HG03039 (cell line): ENCODE results near the gene MRPL52.

Source experiments
- ATAC-seq: cut with Tn5 transposase; IDR thresholded peaks from one replicate; pipeline ENCODE4 v1.9.1; 2021; ENCODE audit warnings: mild to moderate bottlenecking, moderate library complexity; ENCODE audit not compliant: unreplicated experiment

The MRPL52 gene

DNA sequence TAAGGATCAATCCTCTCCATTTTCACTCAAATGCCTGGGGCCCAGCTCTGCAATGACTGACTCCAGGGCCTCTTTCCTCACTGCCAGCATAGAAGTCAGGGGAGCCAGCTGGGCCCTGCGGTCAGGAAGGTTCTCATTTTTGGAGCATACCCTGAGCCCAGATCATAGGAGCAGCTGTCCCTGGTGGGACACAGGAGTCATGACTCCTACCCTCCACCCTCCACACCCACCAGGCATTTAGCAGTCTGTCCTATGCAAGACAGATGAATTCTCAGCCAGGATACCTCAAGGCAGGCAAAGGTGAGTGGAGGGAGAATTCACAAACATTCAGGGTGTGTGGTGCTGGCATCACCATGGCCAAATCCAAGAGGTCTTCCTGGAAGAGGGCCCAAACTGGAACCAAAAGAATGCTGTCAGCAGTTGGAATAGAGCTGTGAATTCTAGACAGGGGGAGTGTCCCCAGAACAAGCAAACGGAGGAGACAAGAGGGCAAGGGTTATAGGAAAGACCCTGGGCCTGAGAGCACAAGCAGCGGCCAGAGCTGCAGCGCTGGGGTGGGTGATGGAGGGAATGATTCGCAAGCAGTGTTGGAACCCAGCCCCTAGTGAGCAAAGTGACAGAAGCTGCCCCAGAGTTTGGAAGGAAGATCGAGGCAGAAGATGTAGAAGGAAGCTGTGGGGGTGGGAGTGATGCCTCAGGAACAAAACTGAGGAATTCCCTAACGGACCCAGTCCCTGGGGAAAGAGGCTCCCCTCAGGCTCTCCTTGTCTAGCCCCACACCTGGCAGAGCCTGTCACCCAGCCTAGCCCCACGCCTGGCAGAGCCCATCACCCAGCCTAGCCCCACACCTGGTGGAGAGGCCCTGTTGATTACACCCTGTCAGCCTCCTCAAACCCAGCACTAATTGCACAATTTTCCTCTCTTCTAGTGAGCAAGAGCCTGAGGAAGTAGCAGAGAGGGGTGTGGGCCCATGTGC lies 48.9 kb downstream of the MRPL52 start:
- no peak for ATAC-seq

DNA sequence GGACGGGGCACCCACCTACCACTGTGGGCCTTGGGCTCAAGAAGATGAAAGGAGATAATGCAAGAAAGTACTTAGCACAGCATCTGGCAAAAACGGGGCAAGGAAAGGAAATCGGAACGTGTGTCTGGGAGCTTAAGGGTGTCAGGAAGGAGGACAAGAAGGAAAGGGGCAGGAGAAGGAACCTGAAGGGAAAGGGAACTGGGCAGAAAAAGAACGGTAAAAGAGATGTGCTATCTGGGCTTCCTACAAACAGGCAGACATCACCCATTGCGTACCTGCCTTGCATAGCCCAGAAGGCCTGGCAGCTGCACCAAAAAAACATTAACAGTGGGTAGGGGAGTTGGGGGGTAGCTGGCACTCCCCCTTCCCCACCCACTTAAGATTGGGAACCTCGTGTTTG lies 52.4 kb downstream of the MRPL52 start:
- ATAC-seq = no peak

DNA sequence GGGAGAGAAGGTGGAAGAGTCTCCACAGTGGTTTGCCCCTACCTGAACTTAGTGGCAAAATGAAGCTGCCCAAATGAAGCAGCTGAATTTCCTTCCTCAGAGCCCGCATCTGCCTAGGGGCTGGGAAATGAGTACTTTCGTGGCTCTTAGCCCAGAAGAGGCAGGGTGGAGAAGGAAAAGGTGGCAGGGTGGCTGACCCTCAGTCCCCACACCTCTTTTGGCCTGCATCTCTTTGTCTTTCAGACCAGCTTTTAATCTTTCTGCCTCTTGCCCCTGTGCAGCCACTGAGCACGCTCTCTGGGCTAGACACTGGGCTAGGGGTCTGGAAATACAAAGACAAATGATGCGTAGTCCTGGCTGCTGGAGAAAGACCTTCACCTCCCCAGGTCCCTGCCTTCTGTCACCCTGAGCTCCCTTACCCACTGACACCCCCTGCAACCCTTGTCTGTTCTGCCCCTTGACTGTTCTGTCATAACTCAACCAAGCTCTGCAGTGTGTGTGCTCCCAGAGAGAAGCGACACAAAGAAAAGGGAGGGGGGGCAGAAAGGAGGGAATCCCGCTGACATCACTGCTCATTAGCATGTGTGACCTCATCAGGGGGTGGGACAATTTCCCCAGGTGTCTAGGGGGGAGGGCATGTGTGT lies 53.0 kb downstream of the MRPL52 start:
- ATAC-seq = no peak

DNA sequence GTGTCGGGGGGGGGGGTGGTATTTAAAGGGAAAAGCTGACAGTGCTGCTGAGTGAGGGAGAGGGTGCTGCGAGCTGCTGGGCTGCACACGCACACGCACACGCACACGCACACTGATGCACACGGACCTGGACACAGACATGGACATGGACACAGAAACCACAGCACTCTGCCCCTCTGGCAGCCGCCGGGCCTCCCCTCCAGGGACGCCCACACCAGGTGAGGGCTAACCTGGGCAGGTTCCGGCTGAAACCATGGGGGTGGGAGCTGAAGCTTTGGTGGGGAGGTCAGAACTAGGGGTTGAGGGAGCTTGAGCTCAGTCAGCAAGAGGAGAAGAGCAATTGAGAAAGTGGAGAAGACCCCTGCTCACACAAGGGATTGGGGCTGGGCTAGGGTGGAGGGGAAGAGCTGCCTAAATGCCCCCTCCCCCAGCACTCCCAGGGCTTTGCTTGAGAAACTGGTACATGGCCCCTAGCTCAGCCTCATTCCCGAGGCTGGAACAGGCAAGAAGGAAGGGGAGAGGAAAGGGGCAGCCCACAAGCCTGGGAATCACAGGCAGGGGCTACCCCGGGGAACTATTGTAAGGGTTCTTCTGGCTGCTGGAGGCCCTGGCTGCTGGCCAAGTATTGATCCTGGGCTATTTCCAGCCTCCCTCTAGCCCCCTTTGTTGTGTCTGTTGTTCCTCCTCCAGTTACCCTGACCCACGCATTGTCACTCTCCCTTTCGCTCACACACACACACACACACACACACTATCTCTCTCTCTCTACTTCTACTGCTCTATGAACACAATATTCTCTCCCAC lies 53.7 kb downstream of the MRPL52 start, which contains the start of gene REM2:
TSS of gene REM2 (plus strand) at position 50 of the 804 bp plus-strand sequence. CDS start at position 116, 66 bp downstream.
- no peak for ATAC-seq

DNA sequence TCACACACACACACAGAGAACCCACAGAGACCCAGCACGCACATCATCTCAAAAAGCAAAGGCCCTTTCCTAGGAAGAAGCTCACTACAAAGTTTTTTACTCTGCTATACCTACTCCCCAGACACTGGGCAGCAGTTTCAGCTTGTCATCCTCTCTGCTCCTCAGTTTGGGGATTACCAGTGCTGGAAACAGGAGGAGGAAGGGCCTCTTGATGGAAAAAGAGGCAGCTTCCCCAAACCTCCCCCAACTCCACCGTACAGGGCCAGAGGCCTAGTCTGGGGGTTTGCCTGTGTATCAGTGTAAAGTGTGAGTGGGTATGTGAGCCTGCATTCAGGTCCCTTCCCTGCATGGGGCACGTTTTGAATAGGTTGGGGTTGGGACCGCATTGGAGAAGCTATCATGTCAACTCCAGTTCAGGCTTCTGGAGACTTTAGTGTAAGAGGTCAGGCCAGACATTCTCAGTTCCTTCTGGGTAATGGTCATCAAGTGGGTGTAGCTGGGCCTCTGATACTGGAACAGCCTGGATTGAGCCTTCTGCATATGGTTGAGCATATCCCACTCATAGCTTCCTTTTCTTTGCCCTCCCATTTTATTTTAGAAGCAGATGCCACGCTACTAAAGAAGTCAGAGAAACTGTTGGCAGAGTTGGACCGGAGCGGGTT lies 54.5 kb downstream of the MRPL52 start:
- ATAC-seq = no peak
